GM12878 (cell line): ENCODE results near the gene FNTB. TPM values are rescaled to one million over a fixed set of nuclear protein-coding genes. Genes with fewer than 3 reads are reported as not detected.

ENCODE experiments used
- ATAC-seq: fragments of 200-7000 bp; cut with Tn5 transposase; 3 replicates; pipeline ENCODE4 v1.9.1; 2020; ENCODE audit warnings: mild to moderate bottlenecking, moderate library complexity
- BruUV-seq: library from RNA; stranded (reverse); fragments of 400-500 nt; replicated peaks from 2 replicates; lab custom pipeline; 2021; lab: Mats Ljungman, UMichigan
- CTCF ChIA-PET: fragments of 300-600 bp; sonication (Branson Sonifier 250); formaldehyde crosslinking; extraction: SDS; loops from one replicate; lab custom pipeline; 2021; ENCODE audit warnings: inconsistent platforms; lab: Yijun Ruan, JAX
- POLR2A ChIA-PET: fragments of 350-600 bp; formaldehyde crosslinking; extraction: SDS; loops from one replicate; lab custom pipeline; 2021; ENCODE audit warnings: inconsistent platforms; lab: Charles Lee
- RAD21 ChIA-PET: fragments of 300-600 bp; sonication (Branson Sonifier 250); formaldehyde crosslinking; loops from one replicate; lab custom pipeline; 2023; ENCODE audit warnings: antibody characterized with exemption; ENCODE audit not compliant: unreplicated experiment; lab: Charles Lee
- SMC1A ChIA-PET: fragments of 300-600 bp; sonication (Branson Sonifier 250); formaldehyde crosslinking; loops from one replicate; lab custom pipeline; 2023; ENCODE audit not compliant: unreplicated experiment, uncharacterized antibody; lab: Charles Lee
- DNase-seq: peaks from one replicate; pipeline ENCODE4 v3.0.0-alpha.2; 2011; ENCODE audit warnings: low read depth, low spot score
- FAIRE-seq: peaks from 3 replicates; lab custom pipeline; 2011; peaks lifted over from hg19 to GRCh38; lab: Jason Lieb, UNC
- H2AFZ ChIP-seq: 2 replicates; pipeline ENCODE4 v1.6.0; 2011; ENCODE audit warnings: low read depth, low read length, control low read depth; ENCODE audit not compliant: control insufficient read depth
- H3K27ac ChIP-seq: 2 replicates; pipeline ENCODE4 v1.5.1; 2011; ENCODE audit warnings: control low read depth; ENCODE audit not compliant: control insufficient read depth, insufficient read depth
- H3K27me3 ChIP-seq, 2 experiments: replicated peaks in 1 of 2; 2 replicates each; pipeline versions ENCODE4 v1.6.0 to v1.6.1; 2011; ENCODE audit warnings: low read length in 1 of 2; ENCODE audit not compliant: control insufficient read depth in 2 of 2, insufficient read depth in 2 of 2
- H3K36me3 ChIP-seq, 2 experiments: 2 replicates each; pipeline ENCODE4 v1.5.1; 2011; ENCODE audit warnings: low read length in 1 of 2; ENCODE audit not compliant: control insufficient read depth in 2 of 2, insufficient read depth in 2 of 2
- H3K4me1 ChIP-seq: 2 replicates; pipeline ENCODE4 v1.6.1; 2011; ENCODE audit warnings: mild to moderate bottlenecking, low read length, moderate library complexity, mixed read lengths; ENCODE audit not compliant: control insufficient read depth, insufficient read depth
- H3K4me2 ChIP-seq: 2 replicates; pipeline ENCODE4 v1.6.0; 2011; ENCODE audit warnings: control low read depth; ENCODE audit not compliant: control insufficient read depth, insufficient read depth
- H3K4me3 ChIP-seq: fragments of 200-600 bp; sonication (generic); 2 replicates; pipeline ENCODE4 v1.5.1; 2016
- H3K79me2 ChIP-seq: 2 replicates; pipeline ENCODE4 v1.6.0; 2011; ENCODE audit warnings: low read length; ENCODE audit not compliant: control insufficient read depth, insufficient read depth
- H3K9ac ChIP-seq: 2 replicates; pipeline ENCODE4 v1.8.0; 2011; ENCODE audit warnings: low read length, control low read depth, mixed read lengths; ENCODE audit not compliant: control insufficient read depth, insufficient read depth
- H3K9me3 ChIP-seq: replicated peaks from 3 replicates; pipeline ENCODE4 v1.5.1; 2011; ENCODE audit warnings: mild to moderate bottlenecking, low read length; ENCODE audit not compliant: control insufficient read depth, insufficient read depth
- H4K20me1 ChIP-seq: 2 replicates; pipeline ENCODE4 v1.6.0; 2011; ENCODE audit not compliant: control insufficient read depth, insufficient read depth
- CREB1 ChIP-seq: IDR thresholded peaks from 2 replicates; pipeline ENCODE4 v1.6.1; 2012; ENCODE audit warnings: low read depth, mild to moderate bottlenecking, inconsistent platforms
- GATAD2B ChIP-seq: fragments of 450-650 bp; conservative IDR thresholded peaks from 2 replicates; pipeline ENCODE4 v1.6.1; 2017; ENCODE audit warnings: low read depth, mild to moderate bottlenecking, moderate library complexity
- NFXL1 ChIP-seq: fragments of 450-650 bp; IDR thresholded peaks from 2 replicates; pipeline ENCODE4 v1.6.1; 2017; ENCODE audit warnings: antibody characterized with exemption, mild to moderate bottlenecking, borderline replicate concordance
- SUPT20H ChIP-seq: IDR thresholded peaks from 2 replicates; pipeline ENCODE4 v1.6.1; 2011; ENCODE audit warnings: low read depth, mild to moderate bottlenecking, low read length, moderate library complexity, borderline replicate concordance; ENCODE audit not compliant: control insufficient read depth
- WRNIP1 ChIP-seq: IDR thresholded peaks from 2 replicates; pipeline ENCODE4 v1.6.1; 2011; ENCODE audit warnings: low read depth, low read length, improper control_type of control experiment, borderline replicate concordance
- WGBS: methylation state at CpG from one replicate; pipeline ENCODE4 v1.1.6; 2016; ENCODE audit warnings: low lambda C conversion rate; ENCODE audit not compliant: insufficient replicate concordance, insufficient coverage; ENCODE audit errors: missing lambda C conversion rate; 5-methylcytosine and 5-hydroxymethylcytosine counted together
- in situ Hi-C: fragments of 300-500 bp; cut with MboI; formaldehyde crosslinking; loops from 9 replicates; pipeline ENCODE4 v1.14.3; 2018; ENCODE audit warnings: mixed read lengths
- intact Hi-C: fragments of 100-400 bp; cut with micrococcal nuclease; formaldehyde crosslinking; loops from one replicate; pipeline ENCODE4 v1.14.2; 2022; ENCODE audit not compliant: unreplicated experiment
- polyA plus RNA-seq, 11 experiments: library from polyadenylated mRNA; depleted of rRNA in 4 of 11; unstranded in 6 of 11; stranded (reverse) in 5 of 11; fragments of >200 nt; fragmentation: Nextera tagmentation in 4 of 11; fragmentation: Illumina TruSeq in 1 of 11; extraction: Ambion mirVana in 4 of 11; extraction: Trizol in 1 of 11; gene quantifications; 1 replicate in 1 of 11; 2 replicates in 10 of 11; pipeline versions ENCODE4 v1.2.1 to v1.2.3, GENCODE V29; 2011 to 2016; ENCODE audit warnings: inconsistent platforms in 2 of 11, missing spikeins in 2 of 11, low read depth in 1 of 11
- total RNA-seq, 4 experiments: library from RNA; depleted of rRNA in 3 of 4; stranded (reverse); fragments of >200 nt in 3 of 4; fragmentation: Illumina TruSeq in 1 of 4; extraction: Trizol in 1 of 4; gene quantifications; 2 replicates each; pipeline versions ENCODE4 v1.2.1 to v1.2.3, GENCODE V29; 2013 to 2021
- TF ChIP-seq, protein P1 (sequence below): IDR thresholded peaks from 2 replicates; pipeline ENCODE4 v1.6.1; 2012; ENCODE audit warnings: low read length, inconsistent platforms
- TF ChIP-seq, protein P2 (sequence below): fragments of 450-650 bp; IDR thresholded peaks from 2 replicates; pipeline ENCODE4 v1.6.1; 2017; ENCODE audit warnings: mild to moderate bottlenecking
- TF ChIP-seq, protein P3 (sequence below): fragments of 450-650 bp; conservative IDR thresholded peaks from 2 replicates; pipeline ENCODE4 v1.6.1; 2017; ENCODE audit warnings: mild to moderate bottlenecking, moderate library complexity

Gene FNTB
- total and polyA plus RNA-seq, 10 of the 15 experiments (the other 5 are each of a cell fraction or from before 2014, with no cell fraction given): 10.4 to 25.1 (median 16.7) TPM

DNA sequence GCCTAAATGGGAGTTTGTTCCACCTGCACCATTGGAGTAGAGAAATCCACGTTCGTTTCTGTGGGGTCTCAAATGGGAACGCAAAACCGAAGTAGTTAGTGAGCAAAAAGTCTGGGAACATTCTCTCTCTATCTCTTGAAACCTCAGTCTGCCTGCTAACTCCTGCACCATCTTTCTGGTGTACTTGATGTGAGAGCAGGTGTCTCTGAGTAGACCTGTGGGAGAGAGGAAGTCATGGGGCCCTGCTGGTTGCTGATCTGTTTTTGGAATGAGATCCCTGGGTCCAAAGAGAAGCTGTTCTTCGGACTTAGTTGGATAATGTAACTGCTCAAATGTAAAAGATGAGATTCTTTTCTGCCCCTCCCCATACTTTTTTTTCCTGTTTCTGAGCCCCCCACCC is 58.3 kb downstream of the FNTB start:
- POLR2A ChIA-PET: no interaction called here
- BruUV-seq: no TSS peak
- H3K27me3 ChIP-seq: no peaks in the 10 kb centered on the region

More for the DNA sequence above, 58.3 kb downstream of the FNTB start:
- H3K79me2 ChIP-seq: no peaks in the 10 kb centered on the region
- no peak for FAIRE-seq
- peaks cover 6% of the 10 kb centered on the region; the same call in 1 of the 2 replicates for H3K4me1 ChIP-seq
- no peaks in the 10 kb centered on the region for H4K20me1 ChIP-seq
- CTCF ChIA-PET: no interaction called here
- intact Hi-C loops (no loop called here), in situ Hi-C loops (no loop called here)
- H3K9ac ChIP-seq: no peak overlapping the region
- H3K4me3 ChIP-seq: no peak overlapping the region
- H3K9me3 ChIP-seq: no peaks in the 10 kb centered on the region
- H3K4me2 ChIP-seq: no peak overlapping the region
- TF ChIP-seq WRNIP1 (no peak), NFXL1 (no peak), CREB1 (no peak), SUPT20H (no peak), GATAD2B (no peak)
- TF ChIP-seq, protein P1, sequence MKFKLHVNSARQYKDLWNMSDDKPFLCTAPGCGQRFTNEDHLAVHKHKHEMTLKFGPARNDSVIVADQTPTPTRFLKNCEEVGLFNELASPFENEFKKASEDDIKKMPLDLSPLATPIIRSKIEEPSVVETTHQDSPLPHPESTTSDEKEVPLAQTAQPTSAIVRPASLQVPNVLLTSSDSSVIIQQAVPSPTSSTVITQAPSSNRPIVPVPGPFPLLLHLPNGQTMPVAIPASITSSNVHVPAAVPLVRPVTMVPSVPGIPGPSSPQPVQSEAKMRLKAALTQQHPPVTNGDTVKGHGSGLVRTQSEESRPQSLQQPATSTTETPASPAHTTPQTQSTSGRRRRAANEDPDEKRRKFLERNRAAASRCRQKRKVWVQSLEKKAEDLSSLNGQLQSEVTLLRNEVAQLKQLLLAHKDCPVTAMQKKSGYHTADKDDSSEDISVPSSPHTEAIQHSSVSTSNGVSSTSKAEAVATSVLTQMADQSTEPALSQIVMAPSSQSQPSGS: no peak
- TF ChIP-seq, protein P2, sequence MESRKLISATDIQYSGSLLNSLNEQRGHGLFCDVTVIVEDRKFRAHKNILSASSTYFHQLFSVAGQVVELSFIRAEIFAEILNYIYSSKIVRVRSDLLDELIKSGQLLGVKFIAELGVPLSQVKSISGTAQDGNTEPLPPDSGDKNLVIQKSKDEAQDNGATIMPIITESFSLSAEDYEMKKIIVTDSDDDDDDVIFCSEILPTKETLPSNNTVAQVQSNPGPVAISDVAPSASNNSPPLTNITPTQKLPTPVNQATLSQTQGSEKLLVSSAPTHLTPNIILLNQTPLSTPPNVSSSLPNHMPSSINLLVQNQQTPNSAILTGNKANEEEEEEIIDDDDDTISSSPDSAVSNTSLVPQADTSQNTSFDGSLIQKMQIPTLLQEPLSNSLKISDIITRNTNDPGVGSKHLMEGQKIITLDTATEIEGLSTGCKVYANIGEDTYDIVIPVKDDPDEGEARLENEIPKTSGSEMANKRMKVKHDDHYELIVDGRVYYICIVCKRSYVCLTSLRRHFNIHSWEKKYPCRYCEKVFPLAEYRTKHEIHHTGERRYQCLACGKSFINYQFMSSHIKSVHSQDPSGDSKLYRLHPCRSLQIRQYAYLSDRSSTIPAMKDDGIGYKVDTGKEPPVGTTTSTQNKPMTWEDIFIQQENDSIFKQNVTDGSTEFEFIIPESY: no peak
- TF ChIP-seq, protein P3, sequence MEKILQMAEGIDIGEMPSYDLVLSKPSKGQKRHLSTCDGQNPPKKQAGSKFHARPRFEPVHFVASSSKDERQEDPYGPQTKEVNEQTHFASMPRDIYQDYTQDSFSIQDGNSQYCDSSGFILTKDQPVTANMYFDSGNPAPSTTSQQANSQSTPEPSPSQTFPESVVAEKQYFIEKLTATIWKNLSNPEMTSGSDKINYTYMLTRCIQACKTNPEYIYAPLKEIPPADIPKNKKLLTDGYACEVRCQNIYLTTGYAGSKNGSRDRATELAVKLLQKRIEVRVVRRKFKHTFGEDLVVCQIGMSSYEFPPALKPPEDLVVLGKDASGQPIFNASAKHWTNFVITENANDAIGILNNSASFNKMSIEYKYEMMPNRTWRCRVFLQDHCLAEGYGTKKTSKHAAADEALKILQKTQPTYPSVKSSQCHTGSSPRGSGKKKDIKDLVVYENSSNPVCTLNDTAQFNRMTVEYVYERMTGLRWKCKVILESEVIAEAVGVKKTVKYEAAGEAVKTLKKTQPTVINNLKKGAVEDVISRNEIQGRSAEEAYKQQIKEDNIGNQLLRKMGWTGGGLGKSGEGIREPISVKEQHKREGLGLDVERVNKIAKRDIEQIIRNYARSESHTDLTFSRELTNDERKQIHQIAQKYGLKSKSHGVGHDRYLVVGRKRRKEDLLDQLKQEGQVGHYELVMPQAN: no peak
- 90% methylated on average over 5 of the region's 5 CpGs for WGBS
- no peak overlapping the region for H2AFZ ChIP-seq
- SMC1A ChIA-PET: no interaction called here
- DNase-seq: no peak
- no peak for ATAC-seq
- H3K27ac ChIP-seq: no peak overlapping the region
- peaks cover 12 to 18% of the 10 kb centered on the region in 2 experiments for H3K36me3 ChIP-seq
- RAD21 ChIA-PET: no interaction called here
